ENCODE results near the gene TDO2.
"Not testable (repeated sequence)": the region's sequence is repeated elsewhere in the genome, so short reads cannot be mapped to it uniquely, and the experiment has no call there.

The TDO2 gene

GRCh38 chr4:155903453-155903852 lies at the start of gene TDO2:
TDO2 (plus strand) TSS chr4:155903696; CDS start chr4:155903759, 63 bp downstream.
- no peak for DNase-seq (ENCODE audit: low spot score)

GRCh38 chr4:155854582-155855226 lies 48.8 kb upstream of the TDO2 start:
- DNase-seq (ENCODE audit: low spot score): no peak

GRCh38 chr4:155855897-155856296 lies 47.6 kb upstream of the TDO2 start:
- no peak for DNase-seq (ENCODE audit: low spot score)

GRCh38 chr4:155866177-155866576 lies 37.3 kb upstream of the TDO2 start, which contains the start of gene ASIC5:
ASIC5 (minus strand) TSS chr4:155866277; CDS start chr4:155866226, 51 bp downstream.
- no peak for DNase-seq (ENCODE audit: low spot score)

- no peak for DNase-seq (ENCODE audit: low spot score)
Measured at GRCh38 chr4:155875878-155876277, 27.6 kb upstream of the TDO2 start.

- no peak for DNase-seq (ENCODE audit: low spot score)
Measured at GRCh38 chr4:155877971-155878370, 25.5 kb upstream of the TDO2 start.

- no peak for DNase-seq (ENCODE audit: low spot score)
Measured at GRCh38 chr4:155878611-155879010, 24.9 kb upstream of the TDO2 start.

GRCh38 chr4:155879767-155880166 lies 23.7 kb upstream of the TDO2 start:
- no peak for DNase-seq (ENCODE audit: low spot score)

- DNase-seq (ENCODE audit: low spot score): no peak
Measured at GRCh38 chr4:155881555-155881954, 21.9 kb upstream of the TDO2 start.

- DNase-seq (ENCODE audit: low spot score): no peak
Measured at GRCh38 chr4:155883895-155884294, 19.6 kb upstream of the TDO2 start.

GRCh38 chr4:155885666-155886065 lies 17.8 kb upstream of the TDO2 start:
- DNase-seq (ENCODE audit: low spot score): no peak

GRCh38 chr4:155887045-155887444 lies 16.5 kb upstream of the TDO2 start:
- DNase-seq (ENCODE audit: low spot score): no peak

- DNase-seq (ENCODE audit: low spot score): no peak
Measured at GRCh38 chr4:155887847-155888570, 15.5 kb upstream of the TDO2 start.

GRCh38 chr4:155889031-155889793 lies 14.3 kb upstream of the TDO2 start:
- DNase-seq (ENCODE audit: low spot score): no peak

- DNase-seq (ENCODE audit: low spot score): no peak
Measured at GRCh38 chr4:155889946-155890345, 13.6 kb upstream of the TDO2 start.

- DNase-seq (ENCODE audit: low spot score): no peak
Measured at GRCh38 chr4:155891058-155891457, 12.4 kb upstream of the TDO2 start.

GRCh38 chr4:155898371-155898770 lies 5.1 kb upstream of the TDO2 start:
- DNase-seq (ENCODE audit: low spot score): not testable (repeated sequence)

GRCh38 chr4:155899891-155900290 lies 3.6 kb upstream of the TDO2 start:
- no peak for DNase-seq (ENCODE audit: low spot score)

GRCh38 chr4:155900381-155900780 lies 3.1 kb upstream of the TDO2 start:
- no peak for DNase-seq (ENCODE audit: low spot score)

GRCh38 chr4:155901013-155901412 lies 2.5 kb upstream of the TDO2 start:
- DNase-seq (ENCODE audit: low spot score): no peak

GRCh38 chr4:155904331-155904730 lies 835 bp downstream of the TDO2 start:
- DNase-seq (ENCODE audit: low spot score): no peak

GRCh38 chr4:155906554-155907247 lies 3.2 kb downstream of the TDO2 start:
- DNase-seq (ENCODE audit: low spot score): no peak

Data from hematopoietic multipotent progenitor cell treated with erythropoietin and hydrocortisone succinate and interleukin-3 and kit ligand, for 17 days (in vitro differentiated cells).